HTERT RPE-1 (cell line): Measurements from ENCODE around the gene TEK.

Experiments used
- in situ Hi-C: fragments of 300-500 bp; cut with MboI; formaldehyde crosslinking; loops from 4 replicates; pipeline ENCODE4 v1.14.3; 2020; ENCODE audit warnings: low sequenced_read_pairs

The TEK gene

DNA sequence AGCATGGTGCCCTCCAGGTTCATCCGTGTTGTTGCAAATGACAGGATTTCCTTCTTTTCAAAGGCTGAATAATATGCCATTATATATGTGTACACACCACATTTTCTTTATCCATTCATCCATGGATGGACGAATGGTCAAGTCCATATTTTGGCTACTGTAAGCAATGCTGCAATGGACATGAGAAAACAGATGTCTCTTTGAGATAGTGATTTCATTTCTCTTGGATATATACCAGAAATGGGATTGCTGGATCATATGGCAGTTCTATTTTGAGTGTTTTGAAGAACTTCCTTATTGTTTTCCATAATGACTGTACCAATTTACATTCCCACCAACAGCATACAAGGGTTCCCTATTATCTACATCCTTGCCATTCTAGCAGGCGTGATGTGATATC is 67.9 kb downstream of the TEK start:
- in situ Hi-C loops = no loop called here

DNA sequence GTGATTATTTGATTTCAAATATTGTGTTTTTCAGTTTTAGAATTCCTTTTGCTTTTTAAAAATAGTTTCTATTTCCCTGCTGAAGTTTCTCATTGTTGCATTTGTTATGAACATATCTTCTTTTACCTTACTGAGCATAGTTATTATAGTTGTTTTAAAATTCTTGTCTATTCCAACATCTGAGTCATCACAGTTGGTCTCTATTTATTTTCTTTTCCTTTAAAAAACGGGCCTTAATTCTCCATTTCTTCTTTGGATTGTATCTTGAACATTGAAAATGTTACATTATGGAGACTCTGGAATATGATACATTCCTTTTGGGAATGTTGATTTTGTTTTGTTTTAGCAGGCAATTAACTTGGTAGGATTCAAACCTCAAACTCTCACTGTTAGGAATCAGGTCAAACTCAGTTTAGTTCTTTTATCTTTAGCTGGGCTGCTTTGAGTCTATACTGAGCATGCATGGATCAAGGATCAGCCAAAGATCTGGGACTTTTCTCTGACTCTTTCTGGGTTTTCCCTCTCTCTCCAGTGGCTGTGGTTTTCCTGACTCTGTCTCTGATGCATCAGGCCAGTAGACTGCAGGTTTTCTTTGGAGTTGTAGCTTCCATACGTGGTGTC is 70.3 kb downstream of the TEK start:
- in situ Hi-C loops = no loop called here

DNA sequence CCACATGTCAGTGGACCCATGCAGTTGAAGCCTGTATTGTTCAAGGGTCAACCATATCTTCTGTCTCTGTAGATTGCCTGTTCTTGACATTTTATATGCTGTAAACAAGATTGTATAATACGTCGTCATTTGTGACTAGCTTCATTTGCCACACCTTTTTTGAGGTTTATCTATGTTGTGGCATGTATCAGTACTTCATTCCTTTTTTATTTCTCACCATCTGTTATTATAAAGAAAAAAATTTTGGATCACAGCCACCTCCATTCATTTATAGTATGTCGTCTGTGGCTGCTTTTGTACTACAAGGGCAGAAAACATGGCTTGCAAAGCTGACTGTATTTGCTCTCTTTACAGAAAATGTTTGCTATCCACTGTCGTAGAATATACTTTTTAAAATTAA is 72.4 kb downstream of the TEK start:
- in situ Hi-C loops = no loop called here

DNA sequence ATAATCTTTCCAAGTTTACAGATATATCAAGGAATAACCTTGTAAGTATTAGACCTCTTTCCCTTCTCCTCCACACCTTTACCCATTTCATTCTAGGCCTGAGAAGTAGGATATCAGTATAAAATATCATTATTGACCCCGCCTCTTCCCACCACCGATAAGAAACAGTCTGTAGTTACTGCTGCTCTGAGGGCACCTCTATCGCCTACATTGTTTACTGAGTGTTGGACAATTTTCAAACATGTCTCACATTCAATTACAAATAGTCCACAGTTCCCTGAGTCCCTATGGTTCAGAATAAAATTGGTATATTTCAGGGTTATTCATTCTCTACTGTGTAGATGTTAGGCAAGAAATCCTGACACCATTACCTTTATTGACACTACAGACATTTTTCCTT is 73.4 kb downstream of the TEK start:
- in situ Hi-C loops = no loop called here

DNA sequence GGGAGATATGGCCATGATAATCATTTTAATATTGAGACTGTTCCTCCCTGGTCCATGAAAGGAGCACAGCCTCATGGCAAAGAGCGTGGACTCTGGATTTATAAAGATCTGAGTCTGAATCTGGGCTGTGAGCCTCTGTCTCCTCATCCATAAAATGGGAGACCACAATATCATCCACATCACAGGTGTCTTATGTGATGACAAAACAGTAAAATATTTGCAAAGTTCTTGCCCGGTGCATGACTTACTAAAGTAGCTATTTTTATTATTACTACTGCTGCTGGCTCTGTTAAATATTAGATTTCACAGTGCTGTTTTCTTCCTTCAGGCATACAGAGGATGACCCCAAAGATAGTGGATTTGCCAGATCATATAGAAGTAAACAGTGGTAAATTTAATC is 74.1 kb downstream of the TEK start:
- in situ Hi-C loops = no loop called here

DNA sequence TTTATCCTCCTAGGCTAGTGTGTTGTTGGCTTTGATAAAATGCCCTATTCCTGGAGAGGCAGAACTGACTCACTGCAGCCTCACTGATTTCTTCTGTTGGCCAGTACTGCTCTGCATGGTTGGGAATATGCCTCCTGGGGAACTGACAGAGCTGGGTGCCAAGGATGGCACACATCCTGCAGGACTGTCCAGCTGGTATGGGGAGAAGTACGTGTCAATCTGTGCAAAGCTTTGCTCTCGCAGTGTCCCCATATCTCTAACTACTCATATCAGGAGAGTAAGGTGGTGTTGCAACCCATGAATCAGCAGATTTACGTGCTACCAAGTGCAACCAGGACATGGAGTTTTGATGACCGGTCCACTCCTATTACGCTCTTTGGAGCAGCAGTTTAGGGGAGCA is 74.7 kb downstream of the TEK start:
- in situ Hi-C loops = no loop called here

DNA sequence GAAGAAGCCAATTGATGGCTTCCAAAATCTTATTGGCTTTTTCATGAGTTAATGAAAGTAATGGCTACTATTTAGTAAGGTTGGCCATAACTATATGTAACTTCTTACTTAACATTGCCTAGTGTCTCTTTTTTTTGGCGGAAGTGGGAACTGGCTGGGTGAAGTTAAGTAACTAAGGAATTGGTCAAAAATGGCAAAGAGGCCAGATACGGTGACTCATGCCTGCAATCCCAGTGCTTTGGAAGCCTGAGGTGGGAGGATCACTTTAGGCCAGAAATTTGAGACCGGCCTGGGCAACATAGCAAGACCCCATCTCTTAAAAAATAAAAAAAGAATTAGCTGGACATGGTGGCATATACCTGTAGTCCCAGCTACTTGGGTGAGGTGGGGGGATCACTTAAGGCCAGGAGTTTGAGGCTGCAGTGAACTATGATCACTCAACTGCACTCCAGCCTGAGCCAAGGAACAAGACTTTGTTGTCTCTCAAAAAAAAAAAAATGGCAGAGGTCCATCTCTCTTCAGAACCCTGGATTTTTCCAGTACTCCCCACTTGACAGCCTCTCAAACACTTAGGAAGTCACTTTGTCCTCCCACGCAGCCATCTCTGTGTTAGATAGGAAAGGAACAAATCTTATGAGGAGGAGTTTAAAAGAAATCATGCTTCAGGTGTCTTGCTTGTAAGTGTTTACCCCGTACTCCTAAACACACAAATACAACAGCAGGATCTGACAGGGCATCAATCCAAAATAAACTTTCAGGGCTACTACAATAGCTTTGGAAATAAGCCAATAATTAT is 75.7 kb downstream of the TEK start:
- in situ Hi-C loops = no loop called here

DNA sequence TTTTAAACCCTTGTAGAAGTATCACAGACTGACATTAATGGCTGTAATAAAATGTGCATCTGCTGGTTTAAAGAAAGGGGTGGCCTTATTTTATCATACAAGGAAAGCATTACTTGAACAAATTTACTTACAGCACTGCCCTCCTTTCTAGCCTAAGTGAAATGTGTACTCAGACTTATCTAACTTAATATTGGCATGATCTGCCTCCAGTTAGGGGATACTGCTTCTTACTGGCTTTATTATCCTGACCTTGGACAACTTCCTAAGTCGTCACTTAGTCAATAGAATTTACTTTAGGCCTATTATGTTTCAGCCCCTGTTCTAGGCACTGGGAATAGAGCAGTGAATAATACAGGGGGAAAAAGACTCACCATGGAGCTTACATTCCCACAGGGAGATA is 79.4 kb downstream of the TEK start:
- in situ Hi-C loops = no loop called here

DNA sequence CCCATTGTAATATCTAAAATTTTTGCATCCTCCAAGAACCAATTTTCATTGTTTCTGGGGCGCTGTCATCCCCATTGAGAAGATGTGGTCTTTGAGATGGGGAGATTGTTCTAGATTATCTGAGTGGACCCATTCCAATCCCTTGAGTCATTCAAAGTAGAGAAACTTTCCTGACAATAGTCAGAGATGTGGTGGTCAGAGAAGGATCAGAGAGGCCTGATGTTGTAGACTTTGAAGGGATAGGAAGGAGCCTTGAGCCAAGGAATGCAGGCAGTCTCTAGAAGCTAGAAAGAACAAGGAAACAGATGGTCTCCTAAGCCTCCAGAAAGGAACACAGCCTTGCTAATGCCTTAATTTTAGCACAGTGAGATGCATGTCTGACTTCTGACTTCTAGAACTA is 80.4 kb downstream of the TEK start:
- in situ Hi-C loops = no loop called here

DNA sequence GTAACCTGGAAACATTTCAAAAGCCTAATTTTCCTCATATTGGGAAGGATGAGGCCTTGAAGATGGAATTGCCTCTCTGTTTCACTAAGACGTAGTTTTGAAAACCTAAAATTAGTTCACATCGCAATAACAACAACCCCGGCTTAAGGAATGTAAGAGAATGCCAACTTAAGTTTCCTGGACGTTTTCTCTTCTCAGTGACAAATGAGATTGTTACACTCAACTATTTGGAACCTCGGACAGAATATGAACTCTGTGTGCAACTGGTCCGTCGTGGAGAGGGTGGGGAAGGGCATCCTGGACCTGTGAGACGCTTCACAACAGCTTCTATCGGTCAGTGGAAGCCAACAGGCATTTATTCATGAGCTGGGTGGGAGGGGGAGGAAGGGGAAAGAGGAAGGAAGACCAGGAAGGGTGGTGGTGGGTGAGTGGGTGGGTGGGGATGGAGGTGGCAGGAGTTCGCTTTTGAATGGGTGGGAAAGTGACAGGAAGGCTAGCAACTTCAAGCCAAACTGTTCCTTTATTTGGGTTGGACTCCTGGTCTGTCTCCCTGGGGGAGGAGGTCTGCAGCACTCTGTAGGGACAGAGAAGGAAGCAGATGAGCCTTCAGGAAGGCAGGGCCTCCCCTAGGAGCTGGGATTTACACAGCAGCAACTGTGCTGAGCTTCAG is 83.4 kb downstream of the TEK start:
- in situ Hi-C loops = no loop called here

DNA sequence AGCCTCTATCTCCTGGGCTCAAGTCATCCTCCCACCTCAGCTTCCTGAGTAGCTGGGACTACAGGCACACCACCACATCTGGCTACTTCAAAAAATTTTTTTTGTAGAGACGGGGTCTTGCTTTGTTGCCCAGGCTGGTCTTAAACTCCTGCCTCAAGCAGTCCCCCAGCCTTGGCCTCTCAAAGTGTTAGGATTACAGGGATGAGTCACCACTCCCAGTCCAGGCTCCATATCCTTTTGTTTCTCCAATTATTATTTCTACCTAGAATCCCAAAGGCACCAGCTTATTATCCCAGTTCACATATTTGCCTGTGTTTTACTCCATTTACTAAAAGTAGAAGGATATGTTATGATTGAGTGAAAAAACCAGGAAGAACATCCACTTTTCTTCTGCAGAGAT is 84.9 kb downstream of the TEK start:
- in situ Hi-C loops = no loop called here

DNA sequence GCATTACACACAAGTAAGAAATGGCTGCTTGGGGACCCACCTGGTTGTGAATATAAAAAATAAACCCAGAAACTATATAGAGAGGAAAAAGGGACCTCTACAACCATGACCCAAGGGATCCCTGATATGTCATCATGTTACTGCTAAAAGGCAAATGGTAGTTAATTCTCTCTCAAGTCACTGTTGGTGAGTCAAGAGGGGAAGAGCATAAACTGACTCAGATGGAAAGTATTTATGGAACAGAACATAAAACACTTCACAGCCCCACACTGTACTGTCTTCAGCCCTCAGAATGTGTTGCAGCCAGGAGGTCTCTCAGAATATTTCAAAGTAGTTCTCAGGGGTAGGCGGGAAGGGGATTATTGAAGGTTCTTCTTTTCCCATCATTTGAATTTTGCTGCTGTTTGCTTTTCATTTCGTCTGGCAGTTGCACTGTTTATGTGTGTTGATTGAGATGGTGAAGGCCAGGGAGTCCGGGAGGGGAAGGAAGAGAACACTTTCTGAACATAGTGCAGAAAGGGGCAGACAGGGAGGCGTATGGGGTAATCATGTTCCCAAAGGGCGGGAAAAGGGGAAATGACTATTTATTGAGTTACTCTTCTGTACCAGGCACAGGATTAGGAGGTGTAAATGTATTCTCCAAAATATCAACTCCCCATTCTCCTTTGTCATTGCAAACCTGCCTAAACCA is 85.5 kb downstream of the TEK start:
- in situ Hi-C loops = no loop called here

DNA sequence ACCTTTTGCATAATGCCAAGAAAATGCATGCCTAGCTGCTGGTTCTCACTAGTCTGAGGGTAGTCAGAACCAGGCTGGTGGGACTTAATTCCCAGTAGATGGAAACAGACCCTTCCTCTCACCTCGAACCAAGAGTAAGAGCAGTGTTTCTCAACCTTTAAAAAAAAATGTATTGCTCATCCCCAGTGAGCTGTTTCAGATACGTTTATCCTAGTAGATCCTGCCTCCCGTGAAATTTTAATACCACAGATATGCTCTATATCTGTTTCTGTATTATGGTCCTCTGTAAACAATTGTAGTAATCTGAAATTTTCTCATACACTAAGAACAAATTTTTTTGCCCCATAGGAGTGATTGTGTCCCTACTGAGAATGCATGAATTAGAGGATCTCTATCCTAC is 86.2 kb downstream of the TEK start:
- in situ Hi-C loops = no loop called here

DNA sequence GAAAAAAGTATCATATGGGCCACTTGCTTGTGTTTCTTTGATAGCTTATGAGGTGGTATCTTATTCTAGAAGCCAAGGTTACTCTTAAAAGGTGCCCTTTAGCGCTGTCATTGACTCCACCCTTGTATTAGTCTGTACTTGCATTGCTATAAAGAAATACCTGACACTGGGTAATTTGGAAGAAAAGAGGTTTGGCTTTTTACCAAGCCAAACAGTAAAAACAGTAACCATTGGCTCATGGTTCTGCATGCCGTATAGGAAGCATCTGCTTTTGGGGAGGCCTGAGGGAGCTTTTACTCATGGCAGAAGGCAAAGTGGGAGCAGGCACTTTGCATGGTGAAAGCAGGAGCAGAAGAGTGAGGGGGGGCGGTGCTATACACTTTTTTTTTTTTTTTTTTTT is 87.4 kb downstream of the TEK start:
- in situ Hi-C loops = no loop called here

DNA sequence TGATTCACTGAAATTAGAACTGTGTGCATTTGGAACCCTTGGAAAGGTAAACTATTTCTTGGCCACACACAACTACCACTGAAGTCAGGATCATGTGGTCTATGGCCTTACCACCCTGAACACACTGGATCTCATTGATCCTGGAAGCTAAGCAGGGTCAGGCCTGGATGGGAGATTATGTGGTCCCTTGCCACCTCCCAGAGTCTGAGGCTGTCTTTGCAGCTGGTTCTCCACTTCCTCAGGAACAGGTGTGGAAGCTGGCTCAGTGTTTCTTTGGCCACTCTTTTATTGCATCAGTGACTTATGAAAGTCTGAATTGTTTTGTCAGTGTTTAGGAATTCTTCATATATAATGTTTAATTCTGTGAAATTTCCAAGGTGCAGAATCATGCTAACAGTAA is 89.2 kb downstream of the TEK start:
- in situ Hi-C loops = no loop called here

DNA sequence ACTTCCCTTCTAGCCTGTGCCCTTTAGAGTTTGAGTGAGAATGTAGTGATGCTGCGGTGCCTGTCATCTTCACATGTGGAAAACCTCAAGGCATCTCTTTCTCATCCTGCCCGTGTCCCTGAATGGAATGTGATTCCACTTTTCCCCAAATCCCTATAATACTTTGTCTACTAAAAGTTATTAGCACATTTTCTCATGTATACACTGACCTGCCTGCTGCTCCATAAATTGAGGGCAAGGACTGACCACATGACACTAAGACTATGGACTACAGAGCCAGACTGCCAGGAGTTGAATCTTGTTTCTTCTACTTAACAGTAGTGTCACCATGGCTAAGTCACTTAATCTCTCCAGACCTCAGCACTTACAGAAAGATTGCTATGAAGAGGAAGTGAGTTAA is 93.0 kb downstream of the TEK start:
- in situ Hi-C loops = no loop called here

DNA sequence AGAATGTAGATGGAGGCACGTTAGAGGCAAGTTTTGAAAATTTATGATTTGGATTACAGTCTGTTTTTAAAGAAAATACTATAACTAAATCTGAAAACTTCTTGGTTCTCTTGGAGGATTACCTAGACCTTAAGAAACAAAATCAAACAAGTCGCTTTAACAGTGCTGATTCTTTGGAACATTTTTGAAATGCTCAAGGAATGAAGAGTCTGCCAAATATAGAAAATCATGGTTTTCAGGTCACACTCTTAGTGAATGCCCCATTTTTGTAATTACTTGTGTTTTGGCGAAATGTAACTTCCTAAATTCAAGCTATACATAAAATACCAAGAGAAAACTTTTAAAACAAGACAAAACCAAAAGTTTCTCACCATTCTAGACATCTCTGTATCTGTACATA is 94.8 kb downstream of the TEK start:
- in situ Hi-C loops = no loop called here

DNA sequence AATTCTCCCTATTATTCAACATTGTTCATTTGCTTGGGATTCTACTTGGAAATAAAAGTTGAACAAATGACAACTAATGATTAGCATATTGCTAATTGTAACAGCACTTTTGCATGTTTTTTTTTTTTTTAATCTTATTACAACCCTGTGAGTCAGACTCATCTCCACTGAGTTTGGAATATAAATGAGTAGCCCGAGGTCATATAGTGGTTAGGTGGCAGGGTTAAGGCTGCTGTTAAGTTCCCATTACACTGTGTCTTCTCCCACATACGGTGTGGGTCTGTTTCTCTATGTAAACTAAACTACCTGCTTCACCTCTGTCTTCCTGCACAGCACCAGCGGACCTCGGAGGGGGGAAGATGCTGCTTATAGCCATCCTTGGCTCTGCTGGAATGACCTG is 95.6 kb downstream of the TEK start:
- in situ Hi-C loops = no loop called here

DNA sequence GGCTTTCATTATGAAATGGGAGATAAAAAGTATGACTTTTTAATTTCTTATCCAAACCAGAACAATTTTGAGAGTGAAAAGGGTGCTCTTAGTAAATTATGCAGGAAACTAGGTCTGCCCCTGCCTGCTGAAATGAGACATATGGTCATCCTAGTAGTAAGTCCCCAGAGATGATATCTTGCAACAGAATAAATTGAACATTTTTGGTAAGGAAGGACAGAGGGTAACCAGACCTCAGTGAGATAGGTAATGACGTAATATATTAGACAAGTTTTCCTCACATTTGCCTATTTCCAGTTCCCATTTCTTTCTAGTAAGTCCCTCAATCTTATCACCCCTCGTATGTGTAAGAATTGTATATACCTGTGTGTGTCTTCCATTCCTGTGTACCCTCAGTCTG is 96.2 kb downstream of the TEK start:
- in situ Hi-C loops = no loop called here

DNA sequence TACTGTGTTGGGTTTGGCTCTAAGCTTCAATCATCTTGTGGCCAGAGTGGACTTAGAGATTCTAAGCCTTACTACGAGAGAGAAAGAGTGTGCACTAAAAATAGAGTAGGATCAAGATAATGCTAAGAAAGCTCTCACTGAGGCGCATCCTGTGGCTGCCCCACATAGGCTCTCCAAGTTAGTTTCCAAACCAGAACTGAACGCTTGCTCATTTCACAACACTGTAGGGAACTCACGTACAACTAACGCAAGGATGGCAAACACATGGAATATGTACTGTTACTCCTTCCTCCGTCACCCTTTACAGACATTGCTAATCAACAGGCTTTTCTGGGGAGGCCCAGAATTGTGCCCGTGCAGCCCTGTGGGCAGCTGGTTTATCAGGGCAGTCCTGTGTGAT is 97.0 kb downstream of the TEK start:
- in situ Hi-C loops = no loop called here

DNA sequence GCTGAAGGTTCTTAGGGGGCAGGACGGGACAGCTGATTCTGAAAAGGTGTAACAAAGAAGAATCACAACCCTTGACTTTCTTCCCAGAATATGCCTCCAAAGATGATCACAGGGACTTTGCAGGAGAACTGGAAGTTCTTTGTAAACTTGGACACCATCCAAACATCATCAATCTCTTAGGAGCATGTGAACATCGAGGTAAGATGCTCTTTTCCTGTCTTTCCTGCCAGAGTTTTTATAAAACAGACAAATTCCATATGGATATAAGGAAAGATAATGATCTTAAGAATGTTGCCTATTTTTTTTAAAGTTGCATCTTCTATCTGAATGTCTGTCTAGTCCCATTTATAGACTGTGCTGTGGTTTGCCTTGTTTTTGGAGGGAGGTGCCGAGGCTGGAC is 100.0 kb downstream of the TEK start:
- in situ Hi-C loops = no loop called here

DNA sequence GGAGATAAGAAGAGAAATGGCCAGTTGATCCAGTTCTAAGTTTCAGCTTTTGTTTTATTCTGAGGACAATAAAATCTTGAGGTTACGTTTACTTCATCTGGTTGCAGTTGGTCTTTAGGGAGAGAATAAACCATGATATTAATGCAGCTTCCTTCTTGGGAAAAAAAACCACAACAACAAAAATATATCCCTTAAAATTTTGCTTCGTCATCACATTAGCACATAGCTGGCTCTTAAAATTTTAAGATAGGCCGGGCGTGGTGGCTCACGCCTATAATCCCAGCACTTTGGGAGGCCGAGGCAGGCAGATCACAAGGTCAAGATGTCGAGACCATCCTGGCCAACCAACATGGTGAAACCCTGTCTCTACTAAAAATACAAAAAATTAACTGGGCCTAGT is 101.6 kb downstream of the TEK start:
- in situ Hi-C loops = no loop called here
